Measurements from ENCODE around the gene LRMDA. TPM values are rescaled to one million over a fixed set of nuclear protein-coding genes. Genes with fewer than 3 reads are reported as not detected.

LRMDA gene
- total RNA-seq, 1 donor from 2014 or later, result 19.4 TPM

DNA sequence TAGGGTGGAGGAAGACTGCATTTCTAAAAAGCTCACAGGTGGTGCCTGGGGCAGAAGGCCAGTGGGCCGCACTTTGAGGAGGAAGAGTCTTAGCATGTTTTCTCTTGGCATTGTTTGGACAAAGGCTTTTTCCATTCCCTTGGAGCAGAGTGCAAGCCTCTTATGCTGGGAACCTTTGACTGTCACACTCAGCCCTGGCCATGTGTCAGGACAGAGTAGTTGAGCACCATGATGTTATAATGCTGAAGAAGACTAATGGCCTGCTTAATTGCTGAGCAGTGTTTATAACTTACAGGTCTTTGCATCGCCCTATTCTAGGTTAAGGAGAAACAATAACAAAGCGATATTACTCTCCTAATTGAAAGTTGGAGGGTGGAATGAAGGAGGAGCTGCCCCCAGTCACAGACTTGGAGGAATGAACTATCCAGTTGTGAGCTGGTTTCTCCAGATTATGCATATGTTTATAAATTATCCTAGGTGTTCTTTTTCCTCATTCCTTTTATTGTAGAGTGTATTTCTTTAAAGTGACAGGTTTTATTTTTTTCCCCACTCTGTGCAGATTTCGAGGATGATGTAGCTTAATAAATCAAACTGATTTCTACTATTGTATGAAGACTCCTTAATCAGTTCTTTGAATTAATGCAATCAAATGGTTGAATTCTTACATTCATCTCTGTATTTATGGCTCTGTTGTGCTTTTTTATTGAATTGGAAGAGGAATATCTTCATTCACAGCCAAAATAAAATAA is 767.0 kb downstream of the LRMDA start:
- Mint-ChIP-seq H3K27ac (ENCODE audit: unreplicated experiment) (no peak overlapping the region), H3K36me3 (ENCODE audit: low read depth, unreplicated experiment) (no peaks in the 10 kb centered on the region), H3K4me3 (ENCODE audit: unreplicated experiment) (no peak overlapping the region), H3K9me3 (ENCODE audit: unreplicated experiment) (no peaks in the 10 kb centered on the region), H3K4me1 (ENCODE audit: unreplicated experiment) (peaks cover 6% of the 10 kb centered on the region), H3K27me3 (ENCODE audit: unreplicated experiment) (no peaks in the 10 kb centered on the region)
- DNase-seq (ENCODE audit: low spot score), result no peak
- TF ChIP-seq, protein P1, sequence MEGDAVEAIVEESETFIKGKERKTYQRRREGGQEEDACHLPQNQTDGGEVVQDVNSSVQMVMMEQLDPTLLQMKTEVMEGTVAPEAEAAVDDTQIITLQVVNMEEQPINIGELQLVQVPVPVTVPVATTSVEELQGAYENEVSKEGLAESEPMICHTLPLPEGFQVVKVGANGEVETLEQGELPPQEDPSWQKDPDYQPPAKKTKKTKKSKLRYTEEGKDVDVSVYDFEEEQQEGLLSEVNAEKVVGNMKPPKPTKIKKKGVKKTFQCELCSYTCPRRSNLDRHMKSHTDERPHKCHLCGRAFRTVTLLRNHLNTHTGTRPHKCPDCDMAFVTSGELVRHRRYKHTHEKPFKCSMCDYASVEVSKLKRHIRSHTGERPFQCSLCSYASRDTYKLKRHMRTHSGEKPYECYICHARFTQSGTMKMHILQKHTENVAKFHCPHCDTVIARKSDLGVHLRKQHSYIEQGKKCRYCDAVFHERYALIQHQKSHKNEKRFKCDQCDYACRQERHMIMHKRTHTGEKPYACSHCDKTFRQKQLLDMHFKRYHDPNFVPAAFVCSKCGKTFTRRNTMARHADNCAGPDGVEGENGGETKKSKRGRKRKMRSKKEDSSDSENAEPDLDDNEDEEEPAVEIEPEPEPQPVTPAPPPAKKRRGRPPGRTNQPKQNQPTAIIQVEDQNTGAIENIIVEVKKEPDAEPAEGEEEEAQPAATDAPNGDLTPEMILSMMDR (IDR thresholded peaks at IDR 0.05; ENCODE audit: unreplicated experiment), result no peak

DNA sequence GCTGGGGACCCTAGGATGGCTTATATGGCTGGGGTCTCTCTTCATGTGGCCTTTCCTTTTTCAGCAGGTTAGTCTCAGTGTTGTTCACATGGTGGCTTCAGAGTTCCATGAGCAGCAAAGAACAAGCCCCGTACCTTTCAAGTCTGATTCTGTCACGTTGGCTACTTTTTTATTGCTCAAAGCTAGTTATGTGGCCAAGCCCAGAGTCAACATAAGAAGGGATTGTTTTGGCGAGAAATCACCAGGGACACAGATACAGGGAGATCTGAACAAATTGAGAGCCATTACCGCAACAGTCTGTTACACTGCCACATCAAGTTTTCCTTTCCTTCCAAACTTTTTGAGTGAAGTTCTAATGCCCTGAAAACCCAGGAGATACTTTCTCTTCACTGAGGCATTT is 770.5 kb downstream of the LRMDA start:
- DNase-seq (ENCODE audit: low spot score), result no peak
- Mint-ChIP-seq H3K4me1 (ENCODE audit: unreplicated experiment) (peaks cover 8% of the 10 kb centered on the region), H3K9me3 (ENCODE audit: unreplicated experiment) (no peaks in the 10 kb centered on the region), H3K4me3 (ENCODE audit: unreplicated experiment) (no peak overlapping the region), H3K27me3 (ENCODE audit: unreplicated experiment) (no peaks in the 10 kb centered on the region), H3K27ac (ENCODE audit: unreplicated experiment) (no peak overlapping the region), H3K36me3 (ENCODE audit: low read depth, unreplicated experiment) (peaks cover 3% of the 10 kb centered on the region)
- TF ChIP-seq, protein P1 (IDR thresholded peaks at IDR 0.05; ENCODE audit: unreplicated experiment), result no peak

DNA sequence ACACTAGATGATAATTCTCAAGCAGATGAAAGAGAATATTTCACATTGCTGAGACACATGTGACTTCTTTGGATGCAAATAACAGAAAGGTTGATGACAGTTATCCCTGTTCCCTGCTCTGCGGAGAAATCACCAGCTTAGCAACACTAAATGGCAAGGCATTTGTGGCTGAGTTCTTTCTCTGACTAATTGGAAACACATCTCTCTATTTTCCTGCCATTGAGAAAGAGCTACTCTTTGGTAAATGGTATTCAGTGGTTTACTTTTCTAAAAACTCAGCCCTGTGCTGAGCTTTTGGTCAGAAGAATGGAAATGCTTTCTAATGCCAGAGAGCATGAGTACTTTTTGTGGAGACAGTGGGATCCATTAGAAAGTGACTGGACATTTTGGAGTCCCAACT is 771.4 kb downstream of the LRMDA start:
- Mint-ChIP-seq H3K36me3 (ENCODE audit: low read depth, unreplicated experiment) (peaks cover 3% of the 10 kb centered on the region), H3K9me3 (ENCODE audit: unreplicated experiment) (no peaks in the 10 kb centered on the region), H3K4me3 (ENCODE audit: unreplicated experiment) (no peak overlapping the region), H3K27ac (ENCODE audit: unreplicated experiment) (no peak overlapping the region), H3K27me3 (ENCODE audit: unreplicated experiment) (no peaks in the 10 kb centered on the region), H3K4me1 (ENCODE audit: unreplicated experiment) (peaks cover 8% of the 10 kb centered on the region)
- DNase-seq (ENCODE audit: low spot score), result no peak
- TF ChIP-seq, protein P1 (IDR thresholded peaks at IDR 0.05; ENCODE audit: unreplicated experiment), result no peak

DNA sequence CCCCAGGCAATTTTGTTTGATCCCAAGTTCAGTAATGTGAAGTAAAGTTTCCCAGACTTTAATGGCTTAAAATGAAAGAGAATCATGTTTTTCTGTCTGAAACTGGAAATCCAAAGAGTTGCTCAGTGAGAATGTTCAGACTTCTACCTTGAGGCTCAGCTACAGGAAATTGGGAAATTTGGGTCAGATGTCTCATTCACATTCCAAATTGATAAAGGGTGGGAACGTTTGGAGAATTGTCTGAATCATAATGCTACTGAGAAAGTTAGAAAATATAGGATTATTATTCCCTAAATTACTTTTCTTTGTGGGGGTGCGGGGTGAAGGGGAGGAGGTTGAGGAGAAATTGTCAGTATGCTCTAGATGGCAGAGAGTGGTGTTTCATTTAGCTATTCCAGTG is 773.9 kb downstream of the LRMDA start:
- no peaks in the 10 kb centered on the region for H3K27me3 Mint-ChIP-seq (ENCODE audit: unreplicated experiment)
- H3K9me3 Mint-ChIP-seq (ENCODE audit: unreplicated experiment), result no peaks in the 10 kb centered on the region
- H3K4me1 Mint-ChIP-seq (ENCODE audit: unreplicated experiment), result peaks cover 8% of the 10 kb centered on the region
- H3K36me3 Mint-ChIP-seq (ENCODE audit: low read depth, unreplicated experiment), result peaks cover 3% of the 10 kb centered on the region
- no peak overlapping the region for H3K4me3 Mint-ChIP-seq (ENCODE audit: unreplicated experiment)
- TF ChIP-seq, protein P1 (IDR thresholded peaks at IDR 0.05; ENCODE audit: unreplicated experiment), result no peak
- no peak for DNase-seq (ENCODE audit: low spot score)
- no peak overlapping the region for H3K27ac Mint-ChIP-seq (ENCODE audit: unreplicated experiment)

DNA sequence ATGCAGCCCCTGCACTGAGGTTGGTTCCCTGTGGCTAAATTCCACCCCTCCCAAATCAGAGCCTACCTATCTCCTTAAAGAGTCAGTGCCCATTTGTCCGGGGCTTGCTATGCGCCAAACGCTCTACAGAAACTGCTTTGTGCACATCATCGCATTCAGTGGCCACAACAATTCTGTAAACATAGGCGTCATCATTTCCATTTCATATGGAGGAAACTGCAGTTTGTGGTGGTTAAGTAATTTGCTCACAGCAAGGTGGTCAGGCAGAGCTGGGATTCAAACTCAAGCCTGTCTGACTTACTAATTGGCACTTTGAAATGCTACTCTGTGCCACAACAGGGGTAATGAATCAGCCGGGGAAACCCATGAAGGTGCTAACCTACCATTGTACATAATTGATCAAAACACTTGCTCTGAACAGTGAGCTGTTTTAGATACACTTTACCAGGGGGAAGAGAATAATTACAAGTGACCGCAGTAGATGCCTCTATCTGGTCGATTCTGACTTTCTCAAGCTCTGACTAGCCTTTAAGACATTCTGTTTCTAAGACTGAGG is 775.5 kb downstream of the LRMDA start:
- TF ChIP-seq, protein P1 (IDR thresholded peaks at IDR 0.05; ENCODE audit: unreplicated experiment), result no peak
- Mint-ChIP-seq H3K4me1 (ENCODE audit: unreplicated experiment) (peaks cover 8% of the 10 kb centered on the region), H3K27ac (ENCODE audit: unreplicated experiment) (no peak overlapping the region), H3K9me3 (ENCODE audit: unreplicated experiment) (no peaks in the 10 kb centered on the region), H3K36me3 (ENCODE audit: low read depth, unreplicated experiment) (peaks cover 3% of the 10 kb centered on the region), H3K4me3 (ENCODE audit: unreplicated experiment) (no peak overlapping the region), H3K27me3 (ENCODE audit: unreplicated experiment) (no peaks in the 10 kb centered on the region)
- DNase-seq (ENCODE audit: low spot score), result no peak
